Measurements from ENCODE around the gene LRRC53. TPM values are rescaled to one million over a fixed set of nuclear protein-coding genes. Genes with fewer than 3 reads are reported as not detected.

The LRRC53 gene
- polyA plus RNA-seq, 3 donors: not detected

- Mint-ChIP-seq H3K4me3 (no peak overlapping the region), H3K4me1 (no peaks in the 10 kb centered on the region), H3K27ac (no peak overlapping the region), H3K36me3 (no peaks in the 10 kb centered on the region), H3K9me3 (peaks cover 0 to 5% (median 0%) of the 10 kb centered on the region in 7 donors), H3K27me3 (ENCODE audit: low read depth in 3 of 3) (peaks cover 0 to 4% (median 0%) of the 10 kb centered on the region in 3 donors)
- no CpG with 5 or more reads among the region's 8 CpGs for WGBS (ENCODE audit: insufficient coverage)
- TF ChIP-seq, protein P1, sequence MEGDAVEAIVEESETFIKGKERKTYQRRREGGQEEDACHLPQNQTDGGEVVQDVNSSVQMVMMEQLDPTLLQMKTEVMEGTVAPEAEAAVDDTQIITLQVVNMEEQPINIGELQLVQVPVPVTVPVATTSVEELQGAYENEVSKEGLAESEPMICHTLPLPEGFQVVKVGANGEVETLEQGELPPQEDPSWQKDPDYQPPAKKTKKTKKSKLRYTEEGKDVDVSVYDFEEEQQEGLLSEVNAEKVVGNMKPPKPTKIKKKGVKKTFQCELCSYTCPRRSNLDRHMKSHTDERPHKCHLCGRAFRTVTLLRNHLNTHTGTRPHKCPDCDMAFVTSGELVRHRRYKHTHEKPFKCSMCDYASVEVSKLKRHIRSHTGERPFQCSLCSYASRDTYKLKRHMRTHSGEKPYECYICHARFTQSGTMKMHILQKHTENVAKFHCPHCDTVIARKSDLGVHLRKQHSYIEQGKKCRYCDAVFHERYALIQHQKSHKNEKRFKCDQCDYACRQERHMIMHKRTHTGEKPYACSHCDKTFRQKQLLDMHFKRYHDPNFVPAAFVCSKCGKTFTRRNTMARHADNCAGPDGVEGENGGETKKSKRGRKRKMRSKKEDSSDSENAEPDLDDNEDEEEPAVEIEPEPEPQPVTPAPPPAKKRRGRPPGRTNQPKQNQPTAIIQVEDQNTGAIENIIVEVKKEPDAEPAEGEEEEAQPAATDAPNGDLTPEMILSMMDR (IDR thresholded peaks at IDR 0.05): no peak
- no peak overlapping the region for H3K4me3 ChIP-seq (replicated peaks in 1 of 3; ENCODE audit: low read depth in 2 of 3, low read length in 3 of 3)
- no peaks in the 10 kb centered on the region for H4K20me1 ChIP-seq (ENCODE audit: insufficient read depth, low read length)
- H3K36me3 ChIP-seq (replicated peaks in 1 of 2; ENCODE audit: control insufficient read depth in 1 of 2, insufficient read depth in 2 of 2, low read length in 2 of 2): no peaks in the 10 kb centered on the region
- no peak overlapping the region for H3K9ac ChIP-seq (ENCODE audit: insufficient read depth, low read length, poor library complexity, severe bottlenecking)
- intact Hi-C loops (cut with micrococcal nuclease): no loop called here
- no peaks in the 10 kb centered on the region for H3K4me1 ChIP-seq (ENCODE audit: control insufficient read depth in 1 of 2, insufficient read depth in 2 of 2, low read length in 2 of 2)
- H3K9me3 ChIP-seq (replicated peaks in 1 of 2; ENCODE audit: control insufficient read depth in 1 of 2, insufficient read depth in 1 of 2, low read length in 2 of 2): no peaks in the 10 kb centered on the region
- no peak overlapping the region for H3K27ac ChIP-seq (ENCODE audit: low read depth in 1 of 2, low read length in 2 of 2)
- no peaks in the 10 kb centered on the region for H3K79me2 ChIP-seq (ENCODE audit: insufficient read depth, low read length)
- no peak overlapping the region for H3K4me2 ChIP-seq (replicated peaks; ENCODE audit: extremely low read depth, low read length, poor library complexity, severe bottlenecking)
- no peak for DNase-seq
- no peaks in the 10 kb centered on the region for H3K27me3 ChIP-seq (ENCODE audit: control insufficient read depth in 2 of 2, insufficient read depth in 2 of 2, low read length in 2 of 2)
- H2AFZ ChIP-seq (ENCODE audit: insufficient read depth, low read depth, low read length, poor library complexity, severe bottlenecking): no peak overlapping the region
Observed at GRCh38 chr1:74513411-74514300, 1.2 kb upstream of the LRRC53 start.

GRCh38 chr1:74508449-74508848, 4.0 kb downstream of the LRRC53 start:
- Mint-ChIP-seq H3K36me3 (no peaks in the 10 kb centered on the region), H3K9me3 (peaks cover 0 to 5% (median 0%) of the 10 kb centered on the region in 7 donors), H3K27ac (no peak overlapping the region), H3K27me3 (ENCODE audit: low read depth in 3 of 3) (peaks cover 0 to 4% (median 0%) of the 10 kb centered on the region in 3 donors), H3K4me1 (no peaks in the 10 kb centered on the region), H3K4me3 (no peak overlapping the region)
- DNase-seq: no peak
- Histone ChIP-seq H3K27me3 (ENCODE audit: control insufficient read depth in 2 of 2, insufficient read depth in 2 of 2, low read length in 2 of 2) (no peaks in the 10 kb centered on the region), H2AFZ (ENCODE audit: insufficient read depth, low read depth, low read length, poor library complexity, severe bottlenecking) (no peak overlapping the region), H3K4me3 (replicated peaks in 1 of 3; ENCODE audit: low read depth in 2 of 3, low read length in 3 of 3) (no peak overlapping the region), H3K4me1 (ENCODE audit: control insufficient read depth in 1 of 2, insufficient read depth in 2 of 2, low read length in 2 of 2) (no peaks in the 10 kb centered on the region), H3K27ac (ENCODE audit: low read depth in 1 of 2, low read length in 2 of 2) (no peak overlapping the region), H3K79me2 (ENCODE audit: insufficient read depth, low read length) (no peaks in the 10 kb centered on the region), H3K36me3 (replicated peaks in 1 of 2; ENCODE audit: control insufficient read depth in 1 of 2, insufficient read depth in 2 of 2, low read length in 2 of 2) (no peaks in the 10 kb centered on the region), H3K9ac (ENCODE audit: insufficient read depth, low read length, poor library complexity, severe bottlenecking) (no peak overlapping the region), H3K9me3 (replicated peaks in 1 of 2; ENCODE audit: control insufficient read depth in 1 of 2, insufficient read depth in 1 of 2, low read length in 2 of 2) (no peaks in the 10 kb centered on the region), H3K4me2 (replicated peaks; ENCODE audit: extremely low read depth, low read length, poor library complexity, severe bottlenecking) (no peak overlapping the region), H4K20me1 (ENCODE audit: insufficient read depth, low read length) (no peaks in the 10 kb centered on the region)
- TF ChIP-seq, protein P1 (IDR thresholded peaks at IDR 0.05): no peak
- WGBS (ENCODE audit: insufficient coverage): 38% methylated on average over 3 of the region's 3 CpGs
- intact Hi-C loops (cut with micrococcal nuclease): no loop called here
